Measurements from ENCODE around the gene ANP32E. TPM values are rescaled to one million over a fixed set of nuclear protein-coding genes. Genes with fewer than 3 reads are reported as not detected.

ANP32E gene
- total and polyA plus RNA-seq, 2 of the 4 experiments (the other 2 are of a cell fraction): 5.9 to 18.4 TPM

DNA sequence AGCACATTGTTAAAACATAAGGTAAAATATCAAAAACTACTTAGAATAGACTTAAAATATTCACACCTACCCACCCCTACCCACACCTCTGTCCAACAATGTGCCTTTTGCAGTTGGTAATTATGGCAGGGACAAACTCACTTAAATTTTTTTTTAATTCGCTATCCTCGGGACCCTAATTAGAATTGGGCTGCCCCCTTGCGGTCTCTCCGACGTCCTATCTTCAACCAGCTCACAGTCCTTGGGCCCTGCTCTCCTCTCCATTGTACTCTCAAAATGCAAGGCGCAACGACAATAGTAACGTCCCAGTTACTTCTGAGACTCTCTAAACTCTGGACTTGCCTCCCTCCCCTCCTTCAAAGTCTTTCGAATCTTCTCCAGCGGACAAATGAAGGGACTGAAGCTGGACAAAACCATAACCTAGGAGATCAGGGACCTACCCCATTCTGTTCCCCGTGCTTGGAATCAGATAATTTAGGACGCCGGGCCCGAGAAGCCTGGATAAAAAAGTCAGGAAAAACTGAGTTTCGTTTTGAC, 45.4 kb upstream of the ANP32E start (continued):
- no peak for TF ChIP-seq MXI1 (IDR thresholded peaks at IDR 0.05; ENCODE audit: borderline replicate concordance, low read depth, low read length)

DNA sequence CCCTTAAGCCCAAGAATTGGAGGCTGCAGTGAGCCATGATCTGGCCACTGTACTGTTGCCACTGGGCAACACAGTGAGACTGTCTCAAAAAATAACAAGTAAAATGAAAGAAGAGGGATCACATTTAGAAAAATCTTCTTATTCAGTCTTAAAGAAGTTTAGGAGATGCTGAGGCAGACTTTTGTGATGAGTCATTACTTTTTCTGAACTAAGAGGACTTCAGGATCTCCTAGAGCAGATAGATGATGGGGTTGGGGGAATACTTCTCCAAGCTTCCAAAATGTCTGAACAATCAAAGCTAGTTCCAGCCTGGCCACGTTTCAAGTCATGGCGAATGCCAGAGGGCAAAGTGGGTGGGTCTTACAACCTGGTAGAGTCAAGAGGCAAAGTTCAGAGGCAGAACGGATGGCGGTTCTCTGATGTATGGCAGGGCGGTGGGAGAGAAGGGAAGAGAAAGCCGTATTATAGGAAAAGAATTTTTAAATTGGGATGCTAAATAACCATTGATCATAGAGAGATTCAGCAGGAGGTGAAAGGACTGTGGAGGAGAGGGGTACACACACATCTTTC, 44.3 kb upstream of the ANP32E start:
- H3K27me3 ChIP-seq (ENCODE audit: control insufficient read depth, insufficient read depth, low read length): no peaks in the 10 kb centered on the region

More for the DNA sequence above, 44.3 kb upstream of the ANP32E start:
- Histone ChIP-seq H2BK5ac (ENCODE audit: low read depth, low read length, poor library complexity, severe bottlenecking) (no peak overlapping the region), H4K20me1 (ENCODE audit: insufficient read depth, low read length) (no peaks in the 10 kb centered on the region), H2BK120ac (ENCODE audit: low read depth, low read length) (no peak overlapping the region), H2AK9ac (replicated peaks; ENCODE audit: low read depth, low read length, poor library complexity) (no peak overlapping the region), H3K36me3 (ENCODE audit: control insufficient read depth, insufficient read depth, low read length) (peaks cover 6% of the 10 kb centered on the region), H3K9me1 (ENCODE audit: insufficient read depth, low read length) (no peaks in the 10 kb centered on the region), H4K8ac (ENCODE audit: low read depth in 2 of 2, low read length in 2 of 2) (no peak overlapping the region), H3K79me1 (ENCODE audit: low read depth in 1 of 2, low read length in 2 of 2) (peaks cover 17 to 21% of the 10 kb centered on the region in 2 experiments; a peak in 3 of 4 replicates), H2AK5ac (ENCODE audit: low read depth, low read length) (no peak overlapping the region), H3K18ac (ENCODE audit: low read depth, low read length) (no peak overlapping the region), H3K23ac (ENCODE audit: low read depth, low read length) (no peak overlapping the region), H2BK20ac (ENCODE audit: low read depth, low read length) (no peak overlapping the region), H4K91ac (ENCODE audit: insufficient read depth, low read depth, low read length) (no peak overlapping the region), H3K4me1 (ENCODE audit: control insufficient read depth, insufficient read depth, low read length) (peaks cover 5% of the 10 kb centered on the region), H3K4me3 (ENCODE audit: insufficient read depth, low read depth, low read length) (no peak overlapping the region), H2AFZ (replicated peaks; ENCODE audit: low read length, poor library complexity) (no peak overlapping the region), H3K9me3 (ENCODE audit: control insufficient read depth, insufficient read depth, low read length) (no peaks in the 10 kb centered on the region), H3K27ac (ENCODE audit: insufficient read depth, low read length) (no peak overlapping the region), H3K4me2 (ENCODE audit: low read depth, low read length) (no peak overlapping the region), H3K14ac (replicated peaks; ENCODE audit: low read depth, low read length) (no peak overlapping the region), H3K9ac (ENCODE audit: low read depth, low read length) (no peak overlapping the region), H3K4ac (ENCODE audit: low read depth, low read length) (no peak overlapping the region), H2BK15ac (ENCODE audit: low read depth, low read length) (no peak overlapping the region), H3K56ac (ENCODE audit: extremely low read depth, insufficient read depth, low read length) (no peak overlapping the region), H4K5ac (ENCODE audit: low read depth, low read length) (no peak overlapping the region)
- 96% methylated on average over 4 of the region's 6 CpGs; no CpG with 5 or more reads in 1 of the 2 experiments for WGBS, 2 experiments (ENCODE audit: extremely low coverage in 2 of 2, insufficient read length in 1 of 2)
- ATAC-seq (ENCODE audit: low read depth) (no peak), DNase-seq (no peak)
- in situ Hi-C loops (cut with MboI; ENCODE audit: low sequenced_read_pairs): no loop called here
- ChIA-PET CTCF (interaction anchor here (3.8 kb wide), 1 partner anchor 24 kb away, joined by 31 read pairs; no protein-coding TSS in a partner anchor), POLR2A (ENCODE audit: unreplicated experiment) (no interaction called here)
- dilution Hi-C loops (cut with HindIII; ENCODE audit: low sequenced_read_pairs, unreplicated experiment): no loop called here
- no TSS peak for BruUV-seq (replicated peaks)
- intact Hi-C loops (cut with micrococcal nuclease): loop anchor here (5.0 kb wide), 1 partner anchor 43 kb away; the partner anchor contains the start of gene ANP32E
- peak; percentile 78 for TF ChIP-seq MAFK (IDR thresholded peaks at IDR 0.05; ENCODE audit: low read depth, low read length)
- no peak for TF ChIP-seq MAZ (IDR thresholded peaks at IDR 0.05; ENCODE audit: borderline replicate concordance, low read depth, low read length)
- TF ChIP-seq CEBPB (IDR thresholded peaks at IDR 0.05; ENCODE audit: low read depth, low read length): no peak
- no peak for TF ChIP-seq CHD1 (IDR thresholded peaks at IDR 0.05; ENCODE audit: low read depth, low read length)
- peak; percentile 72 for TF ChIP-seq NFE2L2 (IDR thresholded peaks at IDR 0.05; ENCODE audit: low read depth, low read length)

Measured in IMR-90 (cell line).